Body of pancreas (tissue), 4 donors: ENCODE measurements around the gene SLC6A3. TPM values are rescaled to one million over a fixed set of nuclear protein-coding genes. Genes with fewer than 3 reads are reported as not detected.

ENCODE experiments used
- ATAC-seq: fragments of 150-250 bp; one replicate; pipeline ENCODE4 v1.9.1; 2016
- DNase-seq, 4 donors: peaks; one replicate each; pipeline ENCODE4 v3.0.0-alpha.2; 2019
- H3K27ac ChIP-seq, 4 donors: fragments of 200-600 bp; sonication (generic); 1 replicate in 3 of 4; 2 replicates in 1 of 4; pipeline versions ENCODE4 v1.5.1 to v1.6.1; 2016 to 2019; ENCODE audit warnings: mild to moderate bottlenecking in 1 of 4, mixed read lengths in 1 of 4, moderate library complexity in 1 of 4
- H3K27me3 ChIP-seq, 2 donors: fragments of 200-600 bp; sonication (generic); one replicate each; pipeline ENCODE4 v1.6.0; 2016; ENCODE audit warnings: mild to moderate bottlenecking in 1 of 2
- H3K36me3 ChIP-seq, 2 donors: fragments of 200-600 bp; sonication (generic); replicated peaks in 1 of 2; 2 replicates each; pipeline ENCODE4 v1.5.1; 2016; ENCODE audit warnings: low read depth in 2 of 2; ENCODE audit not compliant: insufficient read depth in 1 of 2
- H3K4me1 ChIP-seq: fragments of 200-600 bp; sonication (generic); one replicate; pipeline ENCODE4 v1.6.0; 2016
- H3K4me3 ChIP-seq, 2 donors: fragments of 200-600 bp; sonication (generic); 1 replicate in 1 of 2; 2 replicates in 1 of 2; pipeline ENCODE4 v1.5.1; 2016 to 2019
- H3K9me3 ChIP-seq, 3 donors: fragments of 200-600 bp; sonication (generic); 1 replicate in 2 of 3; 2 replicates in 1 of 3; pipeline ENCODE4 v1.5.1; 2016
- POLR2A ChIP-seq, 3 donors: fragments of 450-650 bp; IDR thresholded peaks; one replicate each; pipeline ENCODE4 v1.6.1; 2016; ENCODE audit warnings: antibody characterized with exemption in 3 of 3, mild to moderate bottlenecking in 2 of 3
- WGBS, 2 donors: methylation state at CpG; one replicate each; pipeline ENCODE4 v1.1.5; 2017; 5-methylcytosine and 5-hydroxymethylcytosine counted together
- intact Hi-C: fragments of 100-400 bp; cut with DNase I; formaldehyde crosslinking; loops from one replicate; pipeline ENCODE4 v1.15.1; 2023
- total RNA-seq, 2 donors: library from RNA; depleted of rRNA; stranded (reverse); fragments of >200 nt; gene quantifications; one replicate each; pipeline ENCODE4 v1.1.0, GENCODE V29; 2016
- TF ChIP-seq, protein P1 (sequence below), 7 experiments: fragments of 450-650 bp in 4 of 7; fragments of 200-600 bp in 3 of 7; sonication (generic) in 3 of 7; IDR thresholded peaks; one replicate each; pipeline ENCODE4 v1.5.1; 2016 to 2019; ENCODE audit warnings: antibody characterized with exemption in 7 of 7

SLC6A3 gene
- total RNA-seq, 2 donors from 2014 or later = not detected

DNA sequence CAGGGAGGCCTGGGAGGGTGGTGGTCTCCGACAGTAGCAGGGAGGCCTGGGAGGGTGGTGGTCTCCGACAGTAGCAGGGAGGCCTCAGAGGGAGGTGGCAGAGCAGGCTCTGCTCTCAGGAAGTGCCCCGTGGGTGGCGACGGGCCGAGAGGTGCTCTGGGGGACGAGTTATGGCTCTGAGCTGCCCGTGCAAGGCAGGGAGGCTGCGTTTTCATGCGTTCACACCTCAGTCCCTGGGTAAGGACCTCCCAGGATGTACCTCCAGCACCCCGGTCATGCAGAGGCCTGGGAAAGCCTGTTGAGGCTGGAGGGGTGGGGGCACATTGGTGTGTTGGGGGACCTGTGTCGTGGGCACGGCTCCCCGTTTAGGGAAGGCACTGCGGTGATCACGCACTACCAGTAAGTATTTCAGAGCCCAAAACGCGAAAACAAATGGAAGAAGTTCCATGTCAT lies 63.0 kb downstream of the SLC6A3 start:
- no peak for DNase-seq
- WGBS, 2 donors = 85 to 86% methylated on average over 16 to 18 of the region's 18 CpGs
- intact Hi-C loops = no loop called here

DNA sequence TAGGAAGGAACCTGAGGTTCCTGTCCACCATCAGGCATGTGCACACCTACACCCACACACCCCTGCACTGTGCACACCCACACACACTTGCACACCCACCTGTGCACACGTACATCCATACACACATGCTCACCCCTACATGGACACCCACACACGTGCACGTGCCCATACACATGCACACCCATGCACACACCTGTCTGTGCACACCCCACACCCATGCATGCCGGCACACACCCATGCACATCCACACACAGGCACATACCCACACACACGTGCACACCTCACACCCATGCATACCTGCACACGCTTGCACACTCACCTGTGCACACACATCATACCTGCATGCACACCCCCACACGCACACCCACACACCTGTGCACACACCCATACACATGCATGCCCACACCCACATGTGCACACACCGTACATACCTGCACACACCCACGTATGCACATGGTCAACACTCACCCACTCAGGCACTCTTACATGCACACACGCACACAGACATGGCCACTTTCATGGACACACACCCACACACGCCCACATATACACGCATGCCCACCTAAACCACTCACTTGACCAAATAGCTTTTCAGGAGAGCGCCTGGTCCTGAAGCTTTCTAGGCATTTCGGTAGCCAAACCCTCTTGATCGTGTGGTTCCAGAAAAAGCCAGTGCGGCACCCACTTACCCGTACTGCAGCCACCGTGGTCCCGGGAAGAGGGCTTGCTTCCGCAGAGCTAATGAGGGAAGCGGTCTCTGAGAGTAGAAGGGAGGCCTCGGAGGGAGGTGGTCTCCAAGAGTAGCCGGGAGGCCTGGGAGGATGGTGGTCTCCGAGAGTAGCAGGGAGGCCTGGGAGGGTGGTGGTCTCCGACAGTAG lies 63.6 kb downstream of the SLC6A3 start:
- 71 to 79% methylated on average over 22 to 25 of the region's 25 CpGs for WGBS, 2 donors
- no peak overlapping the region for H3K27ac ChIP-seq
- intact Hi-C loops = no loop called here
- no peak for TF ChIP-seq POLR2A (IDR thresholded peaks at IDR 0.05)
- TF ChIP-seq, protein P1, sequence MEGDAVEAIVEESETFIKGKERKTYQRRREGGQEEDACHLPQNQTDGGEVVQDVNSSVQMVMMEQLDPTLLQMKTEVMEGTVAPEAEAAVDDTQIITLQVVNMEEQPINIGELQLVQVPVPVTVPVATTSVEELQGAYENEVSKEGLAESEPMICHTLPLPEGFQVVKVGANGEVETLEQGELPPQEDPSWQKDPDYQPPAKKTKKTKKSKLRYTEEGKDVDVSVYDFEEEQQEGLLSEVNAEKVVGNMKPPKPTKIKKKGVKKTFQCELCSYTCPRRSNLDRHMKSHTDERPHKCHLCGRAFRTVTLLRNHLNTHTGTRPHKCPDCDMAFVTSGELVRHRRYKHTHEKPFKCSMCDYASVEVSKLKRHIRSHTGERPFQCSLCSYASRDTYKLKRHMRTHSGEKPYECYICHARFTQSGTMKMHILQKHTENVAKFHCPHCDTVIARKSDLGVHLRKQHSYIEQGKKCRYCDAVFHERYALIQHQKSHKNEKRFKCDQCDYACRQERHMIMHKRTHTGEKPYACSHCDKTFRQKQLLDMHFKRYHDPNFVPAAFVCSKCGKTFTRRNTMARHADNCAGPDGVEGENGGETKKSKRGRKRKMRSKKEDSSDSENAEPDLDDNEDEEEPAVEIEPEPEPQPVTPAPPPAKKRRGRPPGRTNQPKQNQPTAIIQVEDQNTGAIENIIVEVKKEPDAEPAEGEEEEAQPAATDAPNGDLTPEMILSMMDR (IDR thresholded peaks at IDR 0.05) = no peak
- H3K9me3 ChIP-seq = no peaks in the 10 kb centered on the region
- H3K4me1 ChIP-seq = peaks cover 19% of the 10 kb centered on the region
- ATAC-seq (no peak), DNase-seq (no peak)
- no peak overlapping the region for H3K4me3 ChIP-seq
- no peaks in the 10 kb centered on the region for H3K36me3 ChIP-seq
- no peaks in the 10 kb centered on the region for H3K27me3 ChIP-seq

More for the DNA sequence above, 63.0 kb downstream of the SLC6A3 start:
- Histone ChIP-seq H3K4me3 (no peak overlapping the region), H3K27ac (no peak overlapping the region), H3K27me3 (no peaks in the 10 kb centered on the region), H3K36me3 (no peaks in the 10 kb centered on the region), H3K4me1 (peaks cover 22% of the 10 kb centered on the region), H3K9me3 (no peaks in the 10 kb centered on the region)
- ATAC-seq = no peak
- TF ChIP-seq, protein P1 (IDR thresholded peaks at IDR 0.05) = no peak
- TF ChIP-seq POLR2A (IDR thresholded peaks at IDR 0.05) = no peak

DNA sequence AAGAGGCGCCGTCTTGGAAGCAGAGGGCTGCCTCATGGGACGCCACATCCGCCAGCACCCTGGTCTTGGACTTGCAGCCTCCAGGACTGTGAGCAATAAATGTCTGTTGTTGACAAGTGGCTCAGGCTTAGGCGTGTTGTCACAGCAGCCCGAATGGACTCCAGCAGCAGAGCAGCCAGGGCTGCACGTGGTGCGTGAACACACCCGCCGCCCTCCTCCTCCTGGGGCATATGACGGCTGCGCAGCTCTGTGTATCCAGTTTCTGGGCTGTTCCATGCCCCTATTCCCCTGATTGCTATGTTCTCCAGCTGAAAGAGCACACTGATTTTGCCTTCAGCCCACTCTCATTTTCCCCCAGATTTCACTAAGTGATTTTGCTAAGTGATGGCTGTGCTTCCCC lies 64.3 kb downstream of the SLC6A3 start:
- ATAC-seq (no peak), DNase-seq (no peak)
- intact Hi-C loops = no loop called here
- H3K27me3 ChIP-seq = no peaks in the 10 kb centered on the region
- TF ChIP-seq POLR2A (IDR thresholded peaks at IDR 0.05) = no peak
- TF ChIP-seq, protein P1 (IDR thresholded peaks at IDR 0.05) = no peak
- 78 to 88% methylated on average over 8 to 12 of the region's 12 CpGs for WGBS, 2 donors
- peaks cover 15% of the 10 kb centered on the region for H3K4me1 ChIP-seq
- no peak overlapping the region for H3K4me3 ChIP-seq
- H3K9me3 ChIP-seq = no peaks in the 10 kb centered on the region
- H3K27ac ChIP-seq = no peak overlapping the region
- H3K36me3 ChIP-seq = no peaks in the 10 kb centered on the region

DNA sequence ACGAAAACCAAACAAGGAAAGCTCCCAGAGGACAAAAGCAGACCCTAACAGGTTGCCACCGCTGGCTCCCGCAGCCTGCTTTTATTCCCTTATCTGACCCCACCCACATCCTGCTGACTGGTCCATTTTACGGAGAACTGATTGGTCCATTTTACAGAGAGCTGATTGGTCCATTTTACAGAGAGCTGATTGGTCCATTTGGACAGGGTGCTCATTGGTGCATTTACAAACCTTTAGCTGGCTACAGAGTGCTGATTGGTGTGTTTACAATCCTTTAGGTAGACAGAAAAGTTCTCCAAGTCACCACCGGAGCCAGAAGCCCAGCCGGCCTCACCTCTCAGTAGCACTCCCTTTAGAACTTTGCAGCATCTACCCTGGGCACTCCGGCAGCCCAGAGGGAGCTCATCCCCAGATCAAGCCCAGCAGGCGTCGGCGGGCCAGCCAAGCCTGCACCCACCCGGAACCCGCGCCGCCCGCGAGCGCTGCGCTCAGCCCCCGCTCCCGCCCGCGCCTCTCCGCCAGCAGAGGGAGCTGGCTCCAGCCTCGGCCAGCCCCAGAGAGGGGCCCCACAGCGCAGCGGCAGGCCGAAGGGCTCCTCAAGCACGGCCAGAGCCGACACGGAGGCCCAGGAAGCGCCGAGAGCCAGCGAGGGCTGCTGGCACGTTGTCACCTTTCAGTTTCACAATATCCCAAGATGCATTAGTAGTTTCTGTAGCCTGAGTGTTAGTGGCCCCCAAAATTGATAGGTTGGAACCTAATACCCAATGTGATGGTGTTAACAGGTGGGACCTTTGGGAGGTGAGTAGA lies 65.0 kb downstream of the SLC6A3 start:
- 21 to 74% methylated on average over 7 to 34 of the region's 34 CpGs for WGBS, 2 donors
- H3K27me3 ChIP-seq = no peaks in the 10 kb centered on the region
- H3K4me3 ChIP-seq = no peak overlapping the region
- DNase-seq (peak; percentile 34 to 66 (median 56)), ATAC-seq (peak; percentile 74)
- TF ChIP-seq POLR2A (IDR thresholded peaks at IDR 0.05) = no peak
- TF ChIP-seq, protein P1 (IDR thresholded peaks at IDR 0.05) = peak; percentile 62 to 81 (median 75)
- peaks cover 11% of the 10 kb centered on the region for H3K4me1 ChIP-seq
- H3K36me3 ChIP-seq = no peaks in the 10 kb centered on the region
- intact Hi-C loops = no loop called here
- H3K27ac ChIP-seq = no peak overlapping the region
- no peaks in the 10 kb centered on the region for H3K9me3 ChIP-seq
